NCI-H510A treated with DMSO at 0.1 percent for 48 hours (cell line): ENCODE results near the gene MATR3.
"Not testable (repeated sequence)": the region's sequence is repeated elsewhere in the genome, so short reads cannot be mapped to it uniquely, and the experiment has no call there.

ENCODE experiments used
- DNase-seq: peaks from one replicate; lab custom pipeline; 2025; lab: John Stamatoyannopoulos, UW

MATR3 gene

DNA sequence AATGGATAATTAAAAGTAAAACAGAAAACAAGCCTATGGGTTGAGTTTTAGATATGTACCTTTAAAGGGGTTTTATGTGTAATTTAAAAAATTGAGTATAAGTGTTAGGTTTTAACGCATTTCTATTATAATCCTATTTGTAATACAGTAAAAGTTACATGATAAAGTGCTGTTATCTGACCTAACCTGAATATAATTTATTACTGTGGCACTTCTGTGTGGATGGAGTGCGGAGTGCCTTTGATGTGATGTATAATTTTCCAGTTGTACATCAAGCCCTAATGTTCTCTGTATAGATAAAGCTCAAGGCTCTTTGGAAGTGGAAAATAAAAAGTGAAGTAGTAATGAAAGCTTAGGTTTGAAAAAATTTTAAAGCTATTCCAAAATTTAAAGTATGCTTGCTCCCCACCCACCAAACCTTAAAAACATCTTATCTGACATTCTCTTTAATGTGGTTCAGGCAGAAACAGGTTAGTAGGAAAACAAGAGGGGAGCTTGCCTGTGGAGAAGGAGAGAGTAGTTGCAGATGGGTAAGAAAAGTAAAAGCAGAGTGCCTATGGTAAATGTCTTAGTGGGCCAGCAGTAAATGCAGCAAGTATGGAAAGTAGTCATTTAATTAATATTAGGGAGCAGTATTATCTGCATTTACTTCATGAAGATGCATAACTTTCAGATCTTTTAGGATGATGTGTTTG is 4.0 kb downstream of the MATR3 start:
- no peak for DNase-seq

DNA sequence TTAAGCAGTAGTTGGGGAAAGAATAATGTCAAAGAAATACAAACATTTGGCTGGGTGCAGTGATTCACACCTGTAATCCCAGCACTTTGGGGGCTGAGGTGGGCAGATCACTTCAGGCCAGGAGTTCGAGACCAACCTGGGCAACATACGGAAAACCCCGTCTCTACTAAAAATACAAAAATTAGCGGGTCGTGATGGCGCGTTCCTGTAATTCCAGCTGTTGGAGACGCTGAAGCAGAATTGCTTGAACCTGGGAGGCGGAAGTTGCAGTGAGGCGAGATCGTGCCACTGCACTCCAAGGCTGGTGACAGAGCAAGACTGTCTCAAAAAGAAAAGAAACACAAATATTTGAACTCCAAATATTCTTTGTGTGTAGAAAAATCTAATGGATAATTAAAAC is 4.7 kb downstream of the MATR3 start:
- no peak for DNase-seq

GRCh38 chr5:139299486-139299885 is 5.9 kb downstream of the MATR3 start:
- DNase-seq = no peak

DNA sequence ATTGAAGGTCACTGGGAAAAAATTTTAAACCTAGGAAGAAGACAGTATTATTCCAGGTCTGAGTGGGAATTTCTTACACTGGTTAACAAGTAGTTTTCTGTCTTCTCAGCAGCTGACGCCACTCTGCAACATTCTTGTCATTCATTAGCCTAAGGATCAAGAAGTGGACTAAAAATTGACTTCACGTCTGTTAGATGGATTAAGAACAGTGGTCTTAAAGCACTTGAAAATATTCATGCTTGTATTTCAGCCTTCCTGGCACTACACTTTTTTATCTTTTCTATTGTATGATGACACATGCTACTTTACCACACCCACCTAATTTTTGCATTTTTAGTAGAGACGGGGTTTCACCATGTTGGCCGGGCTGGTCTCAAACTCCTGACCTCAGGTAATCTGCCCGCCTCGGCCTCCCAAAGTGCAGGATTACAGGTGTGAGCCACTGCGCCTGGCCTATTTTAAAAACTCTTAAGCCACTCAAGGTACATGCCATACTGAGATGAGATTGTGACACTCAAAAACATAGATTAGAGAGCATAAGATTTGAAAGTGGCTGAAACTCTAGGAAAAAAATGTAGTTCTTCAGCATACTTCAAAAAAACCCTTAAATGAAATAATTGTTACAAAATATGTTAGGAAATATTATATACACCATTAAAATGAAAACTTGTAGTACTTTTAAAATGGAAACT is 8.4 kb downstream of the MATR3 start:
- DNase-seq = no peak

- no peak for DNase-seq
Observed at GRCh38 chr5:139304391-139305324, 11.1 kb downstream of the MATR3 start.

DNA sequence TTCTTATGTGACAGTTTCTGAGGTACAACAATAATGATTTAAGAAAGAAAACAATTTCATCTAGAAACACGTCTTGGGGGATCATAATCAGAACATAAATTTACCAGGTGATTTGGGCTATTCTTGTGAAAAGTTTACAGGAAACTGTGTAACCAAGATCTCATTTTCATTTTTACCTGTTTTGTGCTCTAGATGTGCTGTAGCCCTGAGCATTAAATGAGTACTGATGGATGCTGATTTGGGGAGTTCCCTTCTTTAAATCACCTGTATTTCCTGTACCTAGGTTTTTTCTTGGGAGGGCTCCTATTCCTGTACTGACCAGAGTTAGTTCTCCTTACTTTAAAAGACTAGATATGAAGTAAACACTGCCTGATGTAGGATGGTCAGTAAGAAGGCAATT is 12.7 kb downstream of the MATR3 start:
- DNase-seq = no peak

- no peak for DNase-seq
Observed at GRCh38 chr5:139306628-139307379, 13.3 kb downstream of the MATR3 start.

GRCh38 chr5:139308797-139309196 is 15.3 kb downstream of the MATR3 start:
- DNase-seq = no peak

- not testable (repeated sequence) for DNase-seq
Observed at GRCh38 chr5:139310715-139311186, 17.2 kb downstream of the MATR3 start.

DNA sequence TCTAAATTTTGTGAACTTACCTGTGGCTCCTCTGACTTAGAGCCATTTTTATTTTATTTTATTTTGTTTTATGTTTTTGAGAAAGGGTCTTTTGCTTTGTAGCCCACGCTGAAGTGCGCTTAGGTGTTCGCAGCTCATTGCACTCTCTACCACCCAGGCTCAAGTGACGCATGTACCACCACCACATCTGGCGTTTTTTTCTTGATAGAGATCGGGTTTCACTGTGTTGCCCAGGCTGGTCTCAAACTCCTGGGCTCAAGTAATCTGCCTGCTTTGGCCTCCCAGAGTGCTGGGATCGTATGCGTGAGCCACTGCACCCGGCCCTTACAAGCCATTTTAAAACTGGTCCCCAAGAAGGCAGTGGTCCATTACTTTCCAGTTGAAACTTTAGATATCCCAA is 18.5 kb downstream of the MATR3 start:
- peak; percentile 23 for DNase-seq

GRCh38 chr5:139314276-139314675 is 20.7 kb downstream of the MATR3 start:
- DNase-seq = no peak

GRCh38 chr5:139315056-139315615 is 21.6 kb downstream of the MATR3 start:
- no peak for DNase-seq

GRCh38 chr5:139335811-139336210 is 42.3 kb downstream of the MATR3 start:
- DNase-seq = no peak

DNA sequence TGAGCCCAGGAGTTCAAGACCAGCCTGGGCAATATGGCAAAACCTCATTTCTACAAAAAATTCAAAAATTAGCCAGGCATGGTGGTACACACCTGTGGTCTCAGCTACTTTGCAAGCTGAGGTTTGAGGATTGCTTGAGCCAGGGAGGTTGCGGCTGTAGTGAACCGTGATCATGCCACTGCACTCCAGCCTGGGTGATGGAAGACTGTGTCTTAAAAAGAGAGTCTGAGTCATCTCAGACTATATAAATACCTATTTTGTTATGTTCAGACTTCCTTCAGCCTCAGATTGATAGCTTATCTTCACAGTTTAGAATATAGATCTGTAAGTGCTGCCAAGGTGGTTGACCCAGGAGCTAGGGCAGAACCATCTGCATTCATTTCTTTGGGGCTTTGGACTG is 46.5 kb downstream of the MATR3 start:
- no peak for DNase-seq

- DNase-seq = no peak
Observed at GRCh38 chr5:139341187-139341688, 47.7 kb downstream of the MATR3 start.

DNA sequence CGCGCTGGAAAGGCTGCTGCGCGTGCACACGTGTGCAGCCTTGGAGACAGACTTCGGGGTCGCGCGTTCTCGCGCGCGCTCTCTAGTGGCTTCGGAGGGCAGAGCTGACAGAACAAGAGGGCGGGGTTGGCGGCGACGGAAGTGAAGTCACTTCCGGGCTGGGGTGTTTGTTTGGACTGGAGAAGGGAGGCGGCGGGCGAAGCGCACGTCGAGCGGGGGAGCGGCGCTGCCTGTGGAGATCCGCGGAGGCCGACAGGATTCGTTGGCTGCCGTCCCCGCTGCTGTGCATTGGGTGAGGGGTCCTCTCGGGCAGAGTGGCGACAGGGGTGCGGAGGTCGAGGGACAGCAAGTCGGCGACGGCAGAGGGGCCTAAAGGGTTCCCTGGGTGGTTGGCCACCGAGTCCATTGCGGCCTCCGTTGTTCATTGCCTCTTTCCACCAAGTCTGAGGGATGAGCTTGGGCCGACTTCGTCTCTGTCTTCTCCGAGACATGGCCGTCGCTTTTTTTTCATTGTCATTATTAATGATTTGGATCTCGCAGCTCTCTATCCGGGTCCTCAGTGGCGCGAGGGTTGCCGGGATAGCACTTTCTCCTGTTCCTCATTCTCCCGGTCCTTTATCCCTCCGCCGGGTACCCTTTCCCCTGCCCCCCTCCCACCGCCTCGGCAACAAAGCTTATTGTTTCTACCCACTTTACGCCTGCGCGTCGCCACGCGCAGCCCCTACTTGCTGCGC is 48.3 kb downstream of the MATR3 start, which contains the start of gene PAIP2:
Gene PAIP2, plus strand, starts transcription at position 166 of the 734 bp plus-strand sequence. CDS start 21,931 bp downstream, outside the sequence.
- peak; percentile 90 for DNase-seq

GRCh38 chr5:139342423-139342723 is 48.8 kb downstream of the MATR3 start:
- DNase-seq = no peak

DNA sequence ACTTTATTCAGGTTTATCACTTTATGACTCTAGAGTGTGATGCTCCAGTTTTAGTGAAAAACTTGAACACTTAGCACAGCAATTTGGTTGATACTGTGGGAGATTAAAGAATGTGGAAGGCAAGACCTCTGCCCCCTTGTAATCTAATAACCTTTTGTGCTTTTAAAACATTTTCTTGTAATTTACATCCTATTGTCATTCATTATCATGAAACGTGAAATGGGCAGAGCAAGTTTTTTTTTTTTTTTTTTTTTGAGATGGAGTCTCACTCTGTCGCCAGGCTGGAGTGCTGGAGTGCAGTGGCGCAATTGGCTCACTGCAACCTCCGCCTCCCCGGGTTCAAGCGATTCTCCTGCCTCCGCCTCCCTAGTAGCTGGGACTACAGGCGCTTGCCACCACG is 49.9 kb downstream of the MATR3 start:
- DNase-seq = no peak

- DNase-seq = no peak
Observed at GRCh38 chr5:139344177-139344576, 50.6 kb downstream of the MATR3 start.

- DNase-seq = not testable (repeated sequence)
Observed at GRCh38 chr5:139345442-139345841, 51.9 kb downstream of the MATR3 start.

- not testable (repeated sequence) for DNase-seq
Observed at GRCh38 chr5:139347863-139348262, 54.3 kb downstream of the MATR3 start.
